Spleen (tissue), 7 donors: ENCODE measurements around the gene BIN1.

ENCODE experiments used
- POLR2A ChIP-seq, 3 donors: fragments of 450-650 bp; IDR thresholded peaks; one replicate each; pipeline ENCODE4 v1.5.1; 2017; ENCODE audit warnings: antibody characterized with exemption in 3 of 3, mild to moderate bottlenecking in 1 of 3
- POLR2AphosphoS5 ChIP-seq, 3 donors: sonication (generic); formaldehyde crosslinking; IDR thresholded peaks; one replicate each; pipeline ENCODE4 v1.5.1; 2017; ENCODE audit warnings: antibody characterized with exemption in 3 of 3
- TF ChIP-seq, protein P1 (sequence below), 11 experiments: fragments of 200-600 bp in 7 of 11; fragments of 450-650 bp in 4 of 11; sonication (generic) in 4 of 11; IDR thresholded peaks in 8 of 11; conservative IDR thresholded peaks in 3 of 11; 1 replicate in 7 of 11; 2 replicates in 4 of 11; pipeline versions ENCODE4 v1.4.0 to v1.8.0; 2016 to 2021; ENCODE audit warnings: antibody characterized with exemption in 11 of 11, inconsistent platforms in 4 of 11, mild to moderate bottlenecking in 1 of 11
- donor health status: DM: no; HTN: no; CAD: no; lungs with moderate emphysema.
- donor health status: DM: no; HTN: no; CAD: no.
- donor health status: DM: no; HTN: no; CAD: no.

DNA sequence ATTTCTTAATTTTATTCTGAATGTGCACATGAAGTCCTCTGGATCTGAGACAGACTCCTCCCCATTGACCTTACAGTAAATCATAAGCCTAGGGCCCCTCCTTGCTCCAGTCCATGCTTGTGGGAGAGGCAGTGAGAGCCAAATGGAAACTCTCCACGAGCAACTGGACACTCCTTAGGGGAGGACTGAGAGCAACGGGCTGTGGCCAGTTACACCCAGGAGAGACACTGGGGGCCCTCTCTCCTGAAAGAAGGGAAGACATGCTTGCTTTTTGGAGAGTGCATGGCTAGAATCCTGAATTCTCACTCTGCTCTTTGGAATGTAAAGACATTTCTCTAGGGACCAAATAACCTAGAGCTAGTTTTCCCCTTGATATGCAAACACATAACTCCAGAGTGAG is 49.0 kb upstream of the BIN1 start:
- TF ChIP-seq, protein P1, sequence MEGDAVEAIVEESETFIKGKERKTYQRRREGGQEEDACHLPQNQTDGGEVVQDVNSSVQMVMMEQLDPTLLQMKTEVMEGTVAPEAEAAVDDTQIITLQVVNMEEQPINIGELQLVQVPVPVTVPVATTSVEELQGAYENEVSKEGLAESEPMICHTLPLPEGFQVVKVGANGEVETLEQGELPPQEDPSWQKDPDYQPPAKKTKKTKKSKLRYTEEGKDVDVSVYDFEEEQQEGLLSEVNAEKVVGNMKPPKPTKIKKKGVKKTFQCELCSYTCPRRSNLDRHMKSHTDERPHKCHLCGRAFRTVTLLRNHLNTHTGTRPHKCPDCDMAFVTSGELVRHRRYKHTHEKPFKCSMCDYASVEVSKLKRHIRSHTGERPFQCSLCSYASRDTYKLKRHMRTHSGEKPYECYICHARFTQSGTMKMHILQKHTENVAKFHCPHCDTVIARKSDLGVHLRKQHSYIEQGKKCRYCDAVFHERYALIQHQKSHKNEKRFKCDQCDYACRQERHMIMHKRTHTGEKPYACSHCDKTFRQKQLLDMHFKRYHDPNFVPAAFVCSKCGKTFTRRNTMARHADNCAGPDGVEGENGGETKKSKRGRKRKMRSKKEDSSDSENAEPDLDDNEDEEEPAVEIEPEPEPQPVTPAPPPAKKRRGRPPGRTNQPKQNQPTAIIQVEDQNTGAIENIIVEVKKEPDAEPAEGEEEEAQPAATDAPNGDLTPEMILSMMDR (IDR thresholded peaks at IDR 0.05 in 8 of 11, conservative IDR thresholded peaks at IDR 0.05 in 3 of 11), result no peak
- TF ChIP-seq POLR2AphosphoS5 (IDR thresholded peaks at IDR 0.05), result no peak
- no peak for TF ChIP-seq POLR2A (IDR thresholded peaks at IDR 0.05)
